ENCODE data around the gene TECPR2.

Gene TECPR2

GRCh38 chr14:102418169-102418852, 55.6 kb downstream of the TECPR2 start:
- ChIA-PET POLR2A (no interaction called here), CTCF (no interaction called here)
- no peak for DNase-seq (ENCODE audit: extremely low spot score)
- no peak for TF ChIP-seq ZNF384 (IDR thresholded peaks at IDR 0.05)
- TF ChIP-seq SUZ12 (IDR thresholded peaks at IDR 0.05), result no peak
- no peak for TF ChIP-seq ARNT (IDR thresholded peaks at IDR 0.05)
- no peak for TF ChIP-seq CTBP1 (IDR thresholded peaks at IDR 0.05; ENCODE audit: borderline replicate concordance)
- no peak for TF ChIP-seq NFRKB (IDR thresholded peaks at IDR 0.05)
- TF ChIP-seq PKNOX1 (IDR thresholded peaks at IDR 0.05), result no peak
- no peak for TF ChIP-seq L3MBTL2 (conservative IDR thresholded peaks at IDR 0.05)
- no peak for TF ChIP-seq SP1 (IDR thresholded peaks at IDR 0.05)
- TF ChIP-seq FOXK2 (IDR thresholded peaks at IDR 0.05), result no peak
- TF ChIP-seq FOXM1 (IDR thresholded peaks at IDR 0.05; ENCODE audit: borderline replicate concordance), result no peak
- TF ChIP-seq TARDBP (IDR thresholded peaks at IDR 0.05), result no peak
- TF ChIP-seq ELF4 (IDR thresholded peaks at IDR 0.05), result no peak
- TF ChIP-seq BHLHE40 (IDR thresholded peaks at IDR 0.05; ENCODE audit: borderline replicate concordance), result no peak
- TF ChIP-seq FOXA1 (IDR thresholded peaks at IDR 0.05), result no peak
- TF ChIP-seq HDGF (IDR thresholded peaks at IDR 0.05; ENCODE audit: borderline replicate concordance), result no peak
- TF ChIP-seq LEF1 (IDR thresholded peaks at IDR 0.05; ENCODE audit: borderline replicate concordance), result no peak

GRCh38 chr14:102418853-102419240, 56.1 kb downstream of the TECPR2 start:
- POLR2A ChIA-PET, result no interaction called here
- CTCF ChIA-PET, result no interaction called here
- no peak for DNase-seq (ENCODE audit: extremely low spot score)
- TF ChIP-seq TARDBP (IDR thresholded peaks at IDR 0.05) (no peak), PKNOX1 (IDR thresholded peaks at IDR 0.05) (no peak), FOXK2 (IDR thresholded peaks at IDR 0.05) (no peak), CTBP1 (IDR thresholded peaks at IDR 0.05; ENCODE audit: borderline replicate concordance) (no peak), NFRKB (IDR thresholded peaks at IDR 0.05) (no peak), ELF4 (IDR thresholded peaks at IDR 0.05) (no peak), FOXA1 (IDR thresholded peaks at IDR 0.05) (no peak), SUZ12 (IDR thresholded peaks at IDR 0.05) (no peak), BHLHE40 (IDR thresholded peaks at IDR 0.05; ENCODE audit: borderline replicate concordance) (no peak), LEF1 (IDR thresholded peaks at IDR 0.05; ENCODE audit: borderline replicate concordance) (no peak), ZNF384 (IDR thresholded peaks at IDR 0.05) (no peak), SP1 (IDR thresholded peaks at IDR 0.05) (no peak), ARNT (IDR thresholded peaks at IDR 0.05) (no peak), L3MBTL2 (conservative IDR thresholded peaks at IDR 0.05) (no peak), HDGF (IDR thresholded peaks at IDR 0.05; ENCODE audit: borderline replicate concordance) (no peak)

- DNase-seq (ENCODE audit: extremely low spot score), result no peak
- no peak for TF ChIP-seq LEF1 (IDR thresholded peaks at IDR 0.05; ENCODE audit: borderline replicate concordance)
- no peak for TF ChIP-seq ARNT (IDR thresholded peaks at IDR 0.05)
- no peak for TF ChIP-seq NFRKB (IDR thresholded peaks at IDR 0.05)
- no peak for TF ChIP-seq TARDBP (IDR thresholded peaks at IDR 0.05)
- TF ChIP-seq FOXM1 (IDR thresholded peaks at IDR 0.05; ENCODE audit: borderline replicate concordance), result no peak
- no peak for TF ChIP-seq L3MBTL2 (conservative IDR thresholded peaks at IDR 0.05)
- no peak for TF ChIP-seq BHLHE40 (IDR thresholded peaks at IDR 0.05; ENCODE audit: borderline replicate concordance)
- TF ChIP-seq HDGF (IDR thresholded peaks at IDR 0.05; ENCODE audit: borderline replicate concordance), result no peak
- no peak for TF ChIP-seq SP1 (IDR thresholded peaks at IDR 0.05)
- no peak for TF ChIP-seq SUZ12 (IDR thresholded peaks at IDR 0.05)
- no peak for TF ChIP-seq FOXK2 (IDR thresholded peaks at IDR 0.05)
- TF ChIP-seq ELF4 (IDR thresholded peaks at IDR 0.05), result no peak
- POLR2A ChIA-PET, result interaction anchor here (1.1 kb wide), 1 partner anchor 18 kb away, joined by 3 read pairs; no protein-coding TSS in a partner anchor
- CTCF ChIA-PET, result no interaction called here
These were observed 56.5 kb downstream of the TECPR2 start for GRCh38 chr14:102419276-102419675.

GRCh38 chr14:102419716-102420115, 57.0 kb downstream of the TECPR2 start:
- CTCF ChIA-PET, result interaction anchor here (0.8 kb wide), 1 partner anchor 19 kb away, joined by 3 read pairs; no protein-coding TSS in a partner anchor
- DNase-seq (ENCODE audit: extremely low spot score), result no peak
- POLR2A ChIA-PET, result interaction anchor here (1.1 kb wide), 1 partner anchor 18 kb away, joined by 3 read pairs; no protein-coding TSS in a partner anchor
- no peak for TF ChIP-seq FOXM1 (IDR thresholded peaks at IDR 0.05; ENCODE audit: borderline replicate concordance)
- no peak for TF ChIP-seq HDGF (IDR thresholded peaks at IDR 0.05; ENCODE audit: borderline replicate concordance)
- no peak for TF ChIP-seq ELF4 (IDR thresholded peaks at IDR 0.05)

GRCh38 chr14:102421411-102422057, 58.8 kb downstream of the TECPR2 start:
- POLR2A ChIA-PET, result no interaction called here
- no peak for DNase-seq (ENCODE audit: extremely low spot score)
- CTCF ChIA-PET, result no interaction called here
- TF ChIP-seq PKNOX1 (IDR thresholded peaks at IDR 0.05), result no peak
- no peak for TF ChIP-seq HDGF (IDR thresholded peaks at IDR 0.05; ENCODE audit: borderline replicate concordance)
- TF ChIP-seq SUZ12 (IDR thresholded peaks at IDR 0.05), result no peak

- CTCF ChIA-PET, result no interaction called here
- no peak for DNase-seq (ENCODE audit: extremely low spot score)
- no peak for TF ChIP-seq PKNOX1 (IDR thresholded peaks at IDR 0.05)
- TF ChIP-seq ZNF384 (IDR thresholded peaks at IDR 0.05), result no peak
- no peak for TF ChIP-seq FOXK2 (IDR thresholded peaks at IDR 0.05)
- no peak for TF ChIP-seq TARDBP (IDR thresholded peaks at IDR 0.05)
- TF ChIP-seq ELF4 (IDR thresholded peaks at IDR 0.05), result no peak
- no peak for TF ChIP-seq L3MBTL2 (conservative IDR thresholded peaks at IDR 0.05)
- no peak for TF ChIP-seq CTBP1 (IDR thresholded peaks at IDR 0.05; ENCODE audit: borderline replicate concordance)
- TF ChIP-seq HDGF (IDR thresholded peaks at IDR 0.05; ENCODE audit: borderline replicate concordance), result no peak
- TF ChIP-seq LEF1 (IDR thresholded peaks at IDR 0.05; ENCODE audit: borderline replicate concordance), result no peak
- TF ChIP-seq ARNT (IDR thresholded peaks at IDR 0.05), result no peak
- TF ChIP-seq SP1 (IDR thresholded peaks at IDR 0.05), result no peak
- POLR2A ChIA-PET, result no interaction called here
These were observed 61.8 kb downstream of the TECPR2 start for GRCh38 chr14:102424520-102424919.

Measured in HEK293T (cell line).